C4-2B (cell line): ENCODE results near the gene CNOT1.

Experiments used
- H3K27ac ChIP-seq: fragments of 450-650 bp; 2 replicates; pipeline ENCODE4 v1.5.1; 2017
- CTCF ChIP-seq: fragments of 450-650 bp; conservative IDR thresholded peaks from 2 replicates; pipeline ENCODE4 v1.5.1; 2017; ENCODE audit warnings: mild to moderate bottlenecking
- ZFX ChIP-seq: fragments of 450-650 bp; IDR thresholded peaks from 2 replicates; pipeline ENCODE4 v1.6.1; 2017

Gene CNOT1

GRCh38 chr16:58481226-58481869 lies 148.3 kb downstream of the CNOT1 start:
- no peak overlapping the region for H3K27ac ChIP-seq
- TF ChIP-seq ZFX (no peak), CTCF (no peak)

- H3K27ac ChIP-seq: no peak overlapping the region
- TF ChIP-seq CTCF (no peak), ZFX (no peak)
Observed at GRCh38 chr16:58478427-58478826, 151.2 kb downstream of the CNOT1 start.

GRCh38 chr16:58476791-58477190 lies 152.8 kb downstream of the CNOT1 start:
- TF ChIP-seq CTCF (no peak), ZFX (no peak)
- H3K27ac ChIP-seq: no peak overlapping the region

GRCh38 chr16:58475091-58475619 lies 154.5 kb downstream of the CNOT1 start:
- TF ChIP-seq ZFX (no peak), CTCF (no peak)

GRCh38 chr16:58474296-58474695 lies 155.3 kb downstream of the CNOT1 start:
- no peak overlapping the region for H3K27ac ChIP-seq
- TF ChIP-seq CTCF (no peak), ZFX (no peak)

More at GRCh38 chr16:58475091-58475619, 154.5 kb downstream of the CNOT1 start:
- H3K27ac ChIP-seq: no peak overlapping the region

- H3K27ac ChIP-seq: no peak overlapping the region
- TF ChIP-seq ZFX (no peak), CTCF (no peak)
Observed at GRCh38 chr16:58472827-58473226, 156.8 kb downstream of the CNOT1 start.

GRCh38 chr16:58472266-58472665 lies 157.4 kb downstream of the CNOT1 start:
- TF ChIP-seq CTCF (no peak), ZFX (no peak)

More at GRCh38 chr16:58472266-58472665, 157.4 kb downstream of the CNOT1 start:
- H3K27ac ChIP-seq: no peak overlapping the region
